ENCODE measurements around the gene GPR22.

DNA sequence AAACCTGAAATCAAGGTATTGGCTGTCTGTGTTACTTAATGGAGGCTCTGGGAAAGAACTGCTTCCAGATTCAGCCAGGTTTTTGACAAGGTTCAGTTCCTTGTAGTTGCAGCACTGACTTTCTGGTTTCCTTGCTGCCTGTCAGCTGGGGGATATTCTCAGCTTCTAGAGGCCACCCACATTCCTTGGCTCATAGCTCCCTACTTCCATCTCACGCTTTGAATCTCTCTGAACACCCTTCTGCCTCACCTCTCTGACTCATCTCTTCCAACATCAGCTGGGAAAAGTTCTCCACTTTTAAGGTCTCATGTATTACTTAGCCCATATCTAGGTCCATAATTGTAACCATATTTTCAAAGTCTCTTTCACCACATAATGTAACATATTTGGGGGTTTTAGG, 22.9 kb upstream of the GPR22 start:
- TF ChIP-seq ZFP3 (CRISPR knock-in tag; IDR thresholded peaks at IDR 0.05) = no peak
- no peak for TF ChIP-seq SNAI2 (CRISPR knock-in tag; IDR thresholded peaks at IDR 0.05)
- no peak for TF ChIP-seq ZFP30 (CRISPR knock-in tag; IDR thresholded peaks at IDR 0.05)
- TF ChIP-seq, protein P1, sequence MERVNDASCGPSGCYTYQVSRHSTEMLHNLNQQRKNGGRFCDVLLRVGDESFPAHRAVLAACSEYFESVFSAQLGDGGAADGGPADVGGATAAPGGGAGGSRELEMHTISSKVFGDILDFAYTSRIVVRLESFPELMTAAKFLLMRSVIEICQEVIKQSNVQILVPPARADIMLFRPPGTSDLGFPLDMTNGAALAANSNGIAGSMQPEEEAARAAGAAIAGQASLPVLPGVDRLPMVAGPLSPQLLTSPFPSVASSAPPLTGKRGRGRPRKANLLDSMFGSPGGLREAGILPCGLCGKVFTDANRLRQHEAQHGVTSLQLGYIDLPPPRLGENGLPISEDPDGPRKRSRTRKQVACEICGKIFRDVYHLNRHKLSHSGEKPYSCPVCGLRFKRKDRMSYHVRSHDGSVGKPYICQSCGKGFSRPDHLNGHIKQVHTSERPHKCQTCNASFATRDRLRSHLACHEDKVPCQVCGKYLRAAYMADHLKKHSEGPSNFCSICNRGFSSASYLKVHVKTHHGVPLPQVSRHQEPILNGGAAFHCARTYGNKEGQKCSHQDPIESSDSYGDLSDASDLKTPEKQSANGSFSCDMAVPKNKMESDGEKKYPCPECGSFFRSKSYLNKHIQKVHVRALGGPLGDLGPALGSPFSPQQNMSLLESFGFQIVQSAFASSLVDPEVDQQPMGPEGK (CRISPR knock-in tag; IDR thresholded peaks at IDR 0.05; ENCODE audit: borderline replicate concordance) = no peak
- TF ChIP-seq RARB (CRISPR knock-in tag; IDR thresholded peaks at IDR 0.05) = no peak
- TF ChIP-seq, protein P2, sequence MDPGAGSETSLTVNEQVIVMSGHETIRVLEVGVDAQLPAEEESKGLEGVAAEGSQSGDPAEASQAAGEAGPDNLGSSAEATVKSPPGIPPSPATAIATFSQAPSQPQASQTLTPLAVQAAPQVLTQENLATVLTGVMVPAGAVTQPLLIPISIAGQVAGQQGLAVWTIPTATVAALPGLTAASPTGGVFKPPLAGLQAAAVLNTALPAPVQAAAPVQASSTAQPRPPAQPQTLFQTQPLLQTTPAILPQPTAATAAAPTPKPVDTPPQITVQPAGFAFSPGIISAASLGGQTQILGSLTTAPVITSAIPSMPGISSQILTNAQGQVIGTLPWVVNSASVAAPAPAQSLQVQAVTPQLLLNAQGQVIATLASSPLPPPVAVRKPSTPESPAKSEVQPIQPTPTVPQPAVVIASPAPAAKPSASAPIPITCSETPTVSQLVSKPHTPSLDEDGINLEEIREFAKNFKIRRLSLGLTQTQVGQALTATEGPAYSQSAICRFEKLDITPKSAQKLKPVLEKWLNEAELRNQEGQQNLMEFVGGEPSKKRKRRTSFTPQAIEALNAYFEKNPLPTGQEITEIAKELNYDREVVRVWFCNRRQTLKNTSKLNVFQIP (CRISPR knock-in tag; IDR thresholded peaks at IDR 0.05; ENCODE audit: borderline replicate concordance, low read depth) = no peak
- TF ChIP-seq, protein P3, sequence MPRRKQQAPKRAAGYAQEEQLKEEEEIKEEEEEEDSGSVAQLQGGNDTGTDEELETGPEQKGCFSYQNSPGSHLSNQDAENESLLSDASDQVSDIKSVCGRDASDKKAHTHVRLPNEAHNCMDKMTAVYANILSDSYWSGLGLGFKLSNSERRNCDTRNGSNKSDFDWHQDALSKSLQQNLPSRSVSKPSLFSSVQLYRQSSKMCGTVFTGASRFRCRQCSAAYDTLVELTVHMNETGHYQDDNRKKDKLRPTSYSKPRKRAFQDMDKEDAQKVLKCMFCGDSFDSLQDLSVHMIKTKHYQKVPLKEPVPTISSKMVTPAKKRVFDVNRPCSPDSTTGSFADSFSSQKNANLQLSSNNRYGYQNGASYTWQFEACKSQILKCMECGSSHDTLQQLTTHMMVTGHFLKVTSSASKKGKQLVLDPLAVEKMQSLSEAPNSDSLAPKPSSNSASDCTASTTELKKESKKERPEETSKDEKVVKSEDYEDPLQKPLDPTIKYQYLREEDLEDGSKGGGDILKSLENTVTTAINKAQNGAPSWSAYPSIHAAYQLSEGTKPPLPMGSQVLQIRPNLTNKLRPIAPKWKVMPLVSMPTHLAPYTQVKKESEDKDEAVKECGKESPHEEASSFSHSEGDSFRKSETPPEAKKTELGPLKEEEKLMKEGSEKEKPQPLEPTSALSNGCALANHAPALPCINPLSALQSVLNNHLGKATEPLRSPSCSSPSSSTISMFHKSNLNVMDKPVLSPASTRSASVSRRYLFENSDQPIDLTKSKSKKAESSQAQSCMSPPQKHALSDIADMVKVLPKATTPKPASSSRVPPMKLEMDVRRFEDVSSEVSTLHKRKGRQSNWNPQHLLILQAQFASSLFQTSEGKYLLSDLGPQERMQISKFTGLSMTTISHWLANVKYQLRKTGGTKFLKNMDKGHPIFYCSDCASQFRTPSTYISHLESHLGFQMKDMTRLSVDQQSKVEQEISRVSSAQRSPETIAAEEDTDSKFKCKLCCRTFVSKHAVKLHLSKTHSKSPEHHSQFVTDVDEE (CRISPR knock-in tag; IDR thresholded peaks at IDR 0.05) = no peak
- TF ChIP-seq OSR1 (CRISPR knock-in tag; IDR thresholded peaks at IDR 0.05) = no peak
- TF ChIP-seq PPARA (CRISPR knock-in tag; IDR thresholded peaks at IDR 0.05; ENCODE audit: borderline replicate concordance) = no peak
- TF ChIP-seq TOX (CRISPR knock-in tag; IDR thresholded peaks at IDR 0.05; ENCODE audit: borderline replicate concordance) = no peak
- no peak for TF ChIP-seq CSDC2 (CRISPR knock-in tag; IDR thresholded peaks at IDR 0.05)
- no peak for TF ChIP-seq ZNF70 (CRISPR knock-in tag; IDR thresholded peaks at IDR 0.05)
- no peak for TF ChIP-seq GLIS3 (CRISPR knock-in tag; IDR thresholded peaks at IDR 0.05)
